Activated CD4-positive, alpha-beta T cell treated with anti-CD3 and anti-CD28 coated beads for 24 hours (primary cell): ENCODE results near the gene PRUNE2.
"Not testable (repeated sequence)": the region's sequence is repeated elsewhere in the genome, so short reads cannot be mapped to it uniquely, and the experiment has no call there.

Source experiments
- DNase-seq, 2 donors: peaks; one replicate each; pipeline ENCODE4 v3.0.0-alpha.2; 2020; ENCODE audit warnings: low read depth in 2 of 2

Gene PRUNE2

GRCh38 chr9:76598981-76599380, 306.9 kb downstream of the PRUNE2 start:
- no peak for DNase-seq

GRCh38 chr9:76595645-76596044, 310.3 kb downstream of the PRUNE2 start:
- DNase-seq, result no peak

GRCh38 chr9:76594764-76595424, 311.0 kb downstream of the PRUNE2 start:
- no peak for DNase-seq

- not testable (repeated sequence) for DNase-seq
These were observed 311.8 kb downstream of the PRUNE2 start for GRCh38 chr9:76593961-76594735.

- no peak for DNase-seq
These were observed 313.0 kb downstream of the PRUNE2 start for GRCh38 chr9:76592974-76593347.

- DNase-seq, result no peak
These were observed 313.6 kb downstream of the PRUNE2 start for GRCh38 chr9:76592091-76592973.

- no peak for DNase-seq
These were observed 314.5 kb downstream of the PRUNE2 start for GRCh38 chr9:76591256-76591950.

- no peak for DNase-seq
These were observed 317.6 kb downstream of the PRUNE2 start for GRCh38 chr9:76588316-76588715.

GRCh38 chr9:76586390-76587314, 319.3 kb downstream of the PRUNE2 start:
- no peak for DNase-seq

- no peak for DNase-seq
These were observed 320.2 kb downstream of the PRUNE2 start for GRCh38 chr9:76585487-76586389.

- no peak for DNase-seq
These were observed 322.7 kb downstream of the PRUNE2 start for GRCh38 chr9:76583256-76583655.

GRCh38 chr9:76581731-76582130, 324.2 kb downstream of the PRUNE2 start:
- DNase-seq, result no peak

- no peak for DNase-seq
These were observed 325.1 kb downstream of the PRUNE2 start for GRCh38 chr9:76580820-76581219.

- no peak for DNase-seq
These were observed 325.7 kb downstream of the PRUNE2 start for GRCh38 chr9:76580188-76580587.

- DNase-seq, result peak; percentile 23 to 38
These were observed 329.6 kb downstream of the PRUNE2 start for GRCh38 chr9:76576344-76576743.

GRCh38 chr9:76575761-76576160, 330.2 kb downstream of the PRUNE2 start:
- DNase-seq, result no peak

GRCh38 chr9:76573905-76574760, 331.8 kb downstream of the PRUNE2 start:
- no peak for DNase-seq

GRCh38 chr9:76573408-76573807, 332.5 kb downstream of the PRUNE2 start:
- DNase-seq, result no peak

- no peak for DNase-seq
These were observed 333.8 kb downstream of the PRUNE2 start for GRCh38 chr9:76572151-76572550.
